Activated CD4-positive, alpha-beta T cell treated with anti-CD3 and anti-CD28 coated beads, Interleukin-2, Interleukin-4, amounts not matched to agents 100 ng/mL and 50 ng/mL, durations not matched to agents 16 hours and 8 hours (primary cell): ENCODE measurements around the gene DQX1.
A peak's percentile ranks its signal among the peaks of the same experiment; 100 is the strongest.
"Not testable (repeated sequence)": the region's sequence is repeated elsewhere in the genome, so short reads cannot be mapped to it uniquely, and the experiment has no call there.

Experiments used
- DNase-seq: peaks from one replicate; pipeline ENCODE4 v3.0.0-alpha.2; 2020; ENCODE audit warnings: low spot score

Gene DQX1, protein sequence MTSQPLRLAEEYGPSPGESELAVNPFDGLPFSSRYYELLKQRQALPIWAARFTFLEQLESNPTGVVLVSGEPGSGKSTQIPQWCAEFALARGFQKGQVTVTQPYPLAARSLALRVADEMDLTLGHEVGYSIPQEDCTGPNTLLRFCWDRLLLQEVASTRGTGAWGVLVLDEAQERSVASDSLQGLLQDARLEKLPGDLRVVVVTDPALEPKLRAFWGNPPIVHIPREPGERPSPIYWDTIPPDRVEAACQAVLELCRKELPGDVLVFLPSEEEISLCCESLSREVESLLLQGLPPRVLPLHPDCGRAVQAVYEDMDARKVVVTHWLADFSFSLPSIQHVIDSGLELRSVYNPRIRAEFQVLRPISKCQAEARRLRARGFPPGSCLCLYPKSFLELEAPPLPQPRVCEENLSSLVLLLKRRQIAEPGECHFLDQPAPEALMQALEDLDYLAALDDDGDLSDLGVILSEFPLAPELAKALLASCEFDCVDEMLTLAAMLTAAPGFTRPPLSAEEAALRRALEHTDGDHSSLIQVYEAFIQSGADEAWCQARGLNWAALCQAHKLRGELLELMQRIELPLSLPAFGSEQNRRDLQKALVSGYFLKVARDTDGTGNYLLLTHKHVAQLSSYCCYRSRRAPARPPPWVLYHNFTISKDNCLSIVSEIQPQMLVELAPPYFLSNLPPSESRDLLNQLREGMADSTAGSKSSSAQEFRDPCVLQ

DNA sequence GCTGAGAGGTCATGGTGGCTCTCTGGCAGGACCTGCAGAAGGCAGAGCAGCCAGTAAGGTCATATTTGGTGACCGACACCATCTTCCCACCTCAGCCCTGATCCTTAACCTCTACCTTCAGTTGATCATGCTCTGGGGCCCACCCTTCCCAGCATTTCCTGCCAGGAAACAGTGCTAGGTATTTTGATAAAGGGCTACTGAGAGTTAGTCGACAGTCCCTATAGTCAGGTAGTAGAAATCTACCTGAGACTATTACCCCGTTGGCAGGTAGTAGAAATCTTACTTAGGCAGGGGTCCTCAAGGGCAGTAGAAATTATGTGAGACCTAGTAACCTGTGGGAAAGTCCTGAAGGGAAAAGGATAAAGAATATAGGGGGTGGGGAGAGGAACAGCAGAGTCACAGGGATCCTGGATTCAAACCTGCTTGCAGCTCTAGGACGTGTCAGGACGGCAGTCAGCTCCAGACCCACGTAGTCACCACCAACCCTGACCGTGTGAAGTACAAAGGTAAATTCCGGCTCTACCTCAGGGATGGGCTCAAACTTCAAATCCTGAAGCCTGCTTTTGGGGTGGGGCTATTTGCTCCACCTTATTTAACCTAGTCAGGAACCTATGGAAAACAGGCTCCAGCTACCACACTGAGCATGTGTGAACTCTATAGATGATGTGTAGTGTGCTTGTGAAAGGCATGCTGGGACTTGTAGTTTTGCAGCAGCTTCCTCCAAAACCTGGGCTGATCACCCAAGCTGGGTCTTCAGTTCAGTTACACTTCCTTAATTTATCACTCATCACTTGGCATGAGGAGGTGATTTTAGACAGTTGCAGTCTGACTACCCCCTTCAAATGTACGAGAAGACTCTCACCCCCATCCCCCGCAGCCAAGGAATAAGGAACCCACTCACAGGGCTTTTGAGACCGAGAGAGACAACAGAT is at the start of gene DQX1:
TSS of gene DQX1 (minus strand) at position 515 of the 932 bp plus-strand sequence. CDS start at position 13, 502 bp downstream.
- DNase-seq: peak; percentile 52

DNA sequence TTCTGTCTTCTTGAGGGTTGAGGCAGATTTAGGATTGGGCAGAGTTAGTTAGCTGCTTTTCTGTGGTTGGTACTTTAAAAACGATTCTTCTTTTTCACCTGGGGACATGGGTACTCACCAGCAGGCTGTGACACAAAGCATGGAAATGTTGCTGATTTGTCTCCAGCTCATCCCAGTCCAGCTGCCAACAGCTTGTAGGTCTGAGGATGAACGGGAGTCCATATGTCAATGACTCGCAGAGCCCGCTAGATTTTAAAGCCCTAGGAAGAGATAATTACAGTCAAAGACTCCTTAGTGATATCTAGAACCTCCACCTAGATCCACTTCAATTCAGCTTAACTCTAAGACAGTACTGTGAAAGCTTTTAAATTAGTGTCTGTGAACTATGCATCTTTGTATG is 49.3 kb upstream of the DQX1 start:
- DNase-seq: no peak

DNA sequence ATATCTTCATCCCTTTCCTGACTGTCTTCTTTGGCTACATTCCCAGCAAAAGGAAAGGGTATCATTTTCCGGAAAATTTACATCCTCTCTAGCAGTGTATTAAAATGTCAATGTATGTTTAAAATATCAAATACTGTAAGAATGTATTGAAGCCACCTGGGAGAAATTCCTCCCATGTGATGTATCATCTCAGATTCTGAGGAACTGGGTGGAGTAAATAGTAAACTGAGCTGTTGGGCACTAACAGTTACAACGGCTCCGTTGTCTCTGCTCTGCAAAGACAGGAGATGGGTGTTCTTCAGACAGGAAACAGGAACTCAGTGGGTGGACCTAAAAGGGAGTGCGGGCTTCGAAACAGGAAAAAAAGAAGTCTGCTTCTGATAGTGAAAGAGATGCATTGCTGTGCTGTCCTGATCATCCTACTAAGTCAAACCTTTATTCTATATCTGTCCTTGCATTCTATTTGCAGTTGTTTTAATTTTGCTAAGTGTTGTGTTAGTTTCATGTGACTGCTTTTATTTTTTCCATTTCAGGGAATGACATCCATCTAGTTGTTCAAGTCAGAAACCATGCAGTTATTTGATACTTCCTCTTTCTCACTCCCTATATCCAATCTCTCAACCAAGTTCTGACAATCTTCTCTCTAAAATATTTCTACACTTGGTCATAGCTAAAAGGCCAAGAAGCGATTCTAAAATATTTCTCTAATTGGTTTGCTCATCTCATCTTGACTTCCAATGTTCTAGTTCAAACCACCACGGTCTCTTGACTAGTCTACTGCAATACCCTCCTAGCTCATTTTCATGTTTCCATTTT is 47.9 kb upstream of the DQX1 start:
- DNase-seq: peak; percentile 75

DNA sequence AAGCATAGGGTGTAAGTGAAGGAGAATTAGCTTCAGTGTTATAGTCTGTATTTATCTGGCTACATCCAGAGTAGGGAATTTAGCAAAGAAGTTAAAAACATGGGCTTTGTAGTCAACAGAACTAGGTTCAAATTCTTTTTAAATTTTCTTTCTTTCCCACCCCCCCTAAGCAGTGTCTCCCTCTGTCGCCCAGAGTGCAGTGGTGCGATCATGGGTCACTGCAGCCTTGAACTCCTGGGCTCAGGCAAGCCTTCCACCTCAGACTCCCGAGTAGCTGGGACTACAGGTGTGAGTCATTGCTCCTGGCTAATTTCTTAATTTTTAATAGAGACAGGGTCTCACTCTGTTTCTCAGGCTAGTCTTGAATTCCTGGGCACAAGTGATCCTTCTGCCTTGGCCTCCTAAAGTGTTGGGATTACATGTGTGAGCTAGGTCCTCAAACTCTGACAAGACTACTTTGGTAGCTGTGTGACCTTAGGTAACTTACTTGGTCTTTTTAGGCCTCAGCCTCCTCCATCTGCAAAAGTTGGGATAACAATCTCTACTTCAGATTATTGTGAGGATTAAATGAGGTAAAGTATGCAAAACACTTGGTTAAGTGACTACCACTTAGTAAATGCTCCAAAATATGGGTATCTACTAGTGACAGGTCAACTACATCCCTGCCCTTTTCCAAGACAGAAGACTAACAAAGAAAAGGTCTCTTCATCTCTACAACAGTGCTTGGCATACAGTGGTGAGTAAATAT is 46.3 kb upstream of the DQX1 start:
- no peak for DNase-seq

DNA sequence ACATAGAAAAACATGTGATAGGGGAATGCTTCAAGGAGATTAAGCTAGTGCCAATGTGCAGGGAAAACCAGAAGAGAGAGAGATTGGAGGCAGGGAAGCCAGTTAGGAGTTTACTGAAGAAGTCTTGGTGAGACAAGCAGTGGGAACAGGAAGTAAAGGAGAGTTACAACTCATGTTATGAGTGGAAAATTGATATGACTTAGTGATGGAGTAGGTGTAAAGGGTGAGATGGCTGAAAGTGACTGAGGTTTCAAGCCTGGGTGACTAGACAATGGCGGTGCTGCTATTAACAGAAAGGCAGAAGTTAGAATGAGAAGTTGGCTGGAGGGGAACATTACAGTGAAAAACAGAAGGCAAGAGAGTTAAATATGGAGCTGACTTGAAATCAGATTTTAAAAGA is 45.0 kb upstream of the DQX1 start:
- DNase-seq: peak; percentile 57

DNA sequence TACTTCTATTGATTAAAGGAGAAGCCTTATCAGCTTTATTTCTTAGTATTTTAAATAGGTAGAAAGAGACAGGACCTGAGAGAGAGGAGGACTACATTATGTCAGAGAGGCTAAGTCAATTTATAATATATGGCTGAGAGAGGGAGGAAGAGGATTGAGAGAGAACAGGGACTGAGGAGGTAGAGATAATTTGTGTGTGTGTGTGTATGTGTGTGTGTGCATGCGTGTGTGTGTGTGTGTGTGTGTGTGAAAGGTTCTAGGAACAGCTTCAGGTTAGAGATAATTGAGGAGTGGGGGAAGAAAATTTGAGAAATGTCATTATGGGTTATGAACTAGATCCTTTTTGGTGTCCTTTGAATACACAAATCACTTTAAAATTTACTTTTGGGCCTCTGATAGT is 43.7 kb upstream of the DQX1 start:
- DNase-seq: no peak

DNA sequence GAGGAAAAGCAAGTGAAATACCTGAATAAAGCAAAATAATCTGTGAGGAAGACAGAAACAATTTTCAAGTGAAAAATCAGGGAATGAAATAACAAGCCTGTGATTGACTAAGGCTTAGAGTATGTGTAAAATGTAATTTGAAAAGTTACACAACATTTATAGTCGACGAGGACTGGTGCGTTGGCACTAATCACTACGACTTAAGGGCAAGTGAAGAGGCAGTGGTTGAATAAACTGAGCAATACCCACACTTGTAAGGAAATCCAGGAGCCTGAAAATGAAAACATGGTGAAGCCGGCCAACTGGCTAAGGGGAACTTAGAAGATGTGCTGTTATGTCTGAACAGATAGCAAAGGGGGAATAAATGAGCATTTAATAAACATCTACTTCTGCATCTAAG is 41.9 kb upstream of the DQX1 start:
- no peak for DNase-seq

DNA sequence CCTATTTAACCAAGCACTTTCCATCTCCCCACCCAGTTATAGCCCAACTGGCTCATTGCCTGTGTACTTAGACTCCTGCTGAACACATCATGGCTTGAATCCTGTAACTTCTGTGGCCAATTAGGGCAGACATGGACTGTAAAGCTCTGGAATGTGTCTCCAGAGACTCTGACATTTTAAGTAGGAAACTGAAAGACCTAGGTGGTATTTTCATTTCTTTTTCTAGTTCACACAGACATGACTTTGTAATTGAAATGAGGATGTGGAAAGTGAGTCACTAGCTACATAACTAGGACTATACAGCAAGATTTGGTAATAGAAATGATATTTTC is 40.7 kb upstream of the DQX1 start:
- no peak for DNase-seq

DNA sequence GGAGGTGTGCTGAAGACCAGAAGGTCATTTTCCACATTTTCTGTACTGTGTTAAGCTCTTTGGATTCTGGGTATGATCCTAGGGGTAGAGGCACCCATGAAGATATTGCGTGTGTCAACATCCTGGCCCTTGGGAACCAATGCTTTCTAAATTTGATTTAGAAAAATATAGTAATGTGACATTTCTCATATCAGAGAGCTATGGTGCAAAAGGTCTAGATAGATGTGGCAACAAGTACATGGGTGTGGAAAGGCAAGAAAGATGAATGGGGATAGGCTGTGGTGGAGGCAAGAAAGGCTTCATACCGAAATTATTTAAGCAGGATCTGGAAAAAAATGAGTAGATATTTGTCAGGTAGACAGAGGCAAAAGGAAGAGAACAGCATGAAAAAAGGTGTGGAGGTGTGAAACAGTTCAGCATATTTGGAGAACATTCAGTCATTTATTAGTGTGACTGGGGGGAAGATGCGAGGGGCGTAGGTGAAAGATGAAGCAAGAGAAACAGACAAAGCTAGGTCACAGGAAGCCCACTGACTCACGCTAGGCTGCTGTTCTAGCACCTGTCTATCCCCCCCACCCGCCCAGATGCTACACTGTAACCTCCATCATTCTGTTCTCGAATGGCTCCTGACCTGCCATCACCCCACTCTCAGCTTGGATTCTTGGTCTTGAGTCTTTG is 40.2 kb upstream of the DQX1 start:
- DNase-seq: no peak

DNA sequence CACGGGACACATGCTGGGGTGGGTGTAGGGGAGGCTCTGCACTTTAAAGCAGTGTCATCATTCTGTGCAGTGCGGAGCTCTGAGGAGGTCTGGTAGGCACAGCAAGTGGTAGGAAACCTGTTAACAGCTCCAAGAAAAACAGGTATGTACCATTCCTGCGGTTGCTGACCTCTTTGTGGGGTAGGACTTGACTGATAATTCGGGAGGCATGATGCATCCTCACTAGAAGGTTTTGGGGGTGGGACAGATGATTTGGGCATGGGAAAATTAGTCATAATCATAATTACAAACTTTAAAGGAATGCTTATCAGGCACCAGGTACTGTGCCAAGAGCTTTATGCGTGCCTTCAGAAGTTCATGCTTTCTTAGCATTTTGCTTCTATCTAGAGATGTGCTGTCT is 38.2 kb upstream of the DQX1 start:
- no peak for DNase-seq

DNA sequence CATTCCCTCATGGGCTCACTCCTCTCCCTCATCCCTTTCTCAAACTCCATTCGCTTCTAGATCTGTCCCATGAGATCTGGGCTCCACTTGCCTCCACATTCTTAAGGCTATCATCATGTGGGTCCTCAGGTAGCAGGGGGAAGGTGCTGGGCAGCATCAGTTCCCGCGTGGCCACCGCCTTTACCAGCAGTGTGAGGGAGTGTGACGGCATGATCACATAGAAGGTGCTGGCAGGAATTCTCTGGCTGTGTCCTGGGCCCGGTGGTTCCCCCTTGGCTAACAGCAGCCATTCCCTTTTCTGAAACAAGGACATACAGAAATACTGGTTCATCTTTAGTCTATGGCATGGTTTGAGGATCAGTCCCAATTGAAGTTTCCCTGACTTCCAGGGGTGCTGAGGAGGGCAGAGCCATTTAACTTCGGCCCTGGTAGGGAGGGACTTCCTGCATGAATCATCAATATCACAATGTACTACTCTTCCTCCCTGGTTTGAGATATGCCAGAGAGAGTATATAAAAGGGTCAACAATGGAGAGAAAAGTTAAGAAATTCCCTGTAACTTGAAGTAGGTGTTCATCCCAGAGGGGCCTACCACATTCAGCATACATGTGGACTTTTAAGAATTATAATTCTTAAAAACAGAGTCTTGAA is 36.2 kb upstream of the DQX1 start:
- no peak for DNase-seq

DNA sequence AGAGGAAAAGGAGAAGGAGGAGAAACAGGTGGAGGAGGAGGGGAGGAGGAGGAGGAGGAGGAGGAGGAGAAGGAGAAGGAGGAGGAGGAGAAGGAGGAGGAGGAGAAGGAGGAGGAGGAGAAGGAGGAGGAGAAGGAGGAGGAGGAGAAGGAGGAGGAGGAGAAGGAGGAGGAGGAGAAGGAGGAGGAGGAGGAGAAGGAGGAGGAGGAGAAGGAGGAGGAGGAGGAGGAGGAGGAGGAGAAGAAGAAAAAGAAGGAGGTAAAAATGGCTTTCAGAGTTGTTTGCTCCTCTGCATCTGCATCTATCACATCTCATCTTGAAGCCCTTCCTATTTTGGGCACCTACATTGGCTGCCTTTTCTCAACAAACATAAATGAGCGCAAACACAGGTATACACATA is 35.0 kb upstream of the DQX1 start:
- DNase-seq: not testable (repeated sequence)

DNA sequence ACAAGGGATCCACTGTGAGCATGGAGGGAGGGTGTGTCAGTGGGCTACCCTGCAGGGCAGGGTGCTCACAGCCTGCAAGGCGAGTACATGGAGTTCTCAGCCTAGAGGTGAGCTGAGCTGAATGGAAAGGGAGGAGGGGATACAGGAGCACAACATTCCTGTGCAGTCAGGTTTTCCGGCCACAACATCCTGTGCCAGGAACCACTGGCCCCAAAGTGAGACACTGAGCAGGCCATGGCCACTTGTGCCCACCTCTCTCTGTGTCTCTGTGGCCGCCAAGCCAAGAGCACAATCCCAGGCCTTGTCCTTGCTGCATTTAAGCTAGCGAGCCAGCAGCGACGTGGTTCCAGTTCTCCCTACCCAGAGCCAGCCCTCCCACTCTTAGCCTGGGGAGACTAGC is 34.6 kb upstream of the DQX1 start:
- no peak for DNase-seq

DNA sequence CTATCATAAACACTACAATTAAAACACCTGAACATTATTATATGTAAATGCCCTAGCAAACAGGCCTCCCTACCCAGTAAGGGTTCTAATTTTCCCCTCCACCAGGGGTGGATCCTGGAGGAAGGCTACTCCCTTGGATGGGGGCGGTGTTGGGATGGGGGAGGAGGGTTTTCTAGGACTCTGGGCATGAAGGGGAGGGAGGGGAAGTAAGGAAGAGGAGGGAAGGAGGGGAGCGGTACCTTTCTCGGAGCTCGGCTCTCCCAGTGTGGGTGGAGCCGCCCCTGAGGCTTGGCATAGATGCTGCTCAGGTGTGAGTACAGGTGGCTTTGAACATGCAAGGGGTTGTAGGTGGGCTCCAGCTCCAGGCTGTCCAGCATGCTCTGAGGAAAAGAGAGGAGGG is 33.9 kb upstream of the DQX1 start:
- DNase-seq: no peak

DNA sequence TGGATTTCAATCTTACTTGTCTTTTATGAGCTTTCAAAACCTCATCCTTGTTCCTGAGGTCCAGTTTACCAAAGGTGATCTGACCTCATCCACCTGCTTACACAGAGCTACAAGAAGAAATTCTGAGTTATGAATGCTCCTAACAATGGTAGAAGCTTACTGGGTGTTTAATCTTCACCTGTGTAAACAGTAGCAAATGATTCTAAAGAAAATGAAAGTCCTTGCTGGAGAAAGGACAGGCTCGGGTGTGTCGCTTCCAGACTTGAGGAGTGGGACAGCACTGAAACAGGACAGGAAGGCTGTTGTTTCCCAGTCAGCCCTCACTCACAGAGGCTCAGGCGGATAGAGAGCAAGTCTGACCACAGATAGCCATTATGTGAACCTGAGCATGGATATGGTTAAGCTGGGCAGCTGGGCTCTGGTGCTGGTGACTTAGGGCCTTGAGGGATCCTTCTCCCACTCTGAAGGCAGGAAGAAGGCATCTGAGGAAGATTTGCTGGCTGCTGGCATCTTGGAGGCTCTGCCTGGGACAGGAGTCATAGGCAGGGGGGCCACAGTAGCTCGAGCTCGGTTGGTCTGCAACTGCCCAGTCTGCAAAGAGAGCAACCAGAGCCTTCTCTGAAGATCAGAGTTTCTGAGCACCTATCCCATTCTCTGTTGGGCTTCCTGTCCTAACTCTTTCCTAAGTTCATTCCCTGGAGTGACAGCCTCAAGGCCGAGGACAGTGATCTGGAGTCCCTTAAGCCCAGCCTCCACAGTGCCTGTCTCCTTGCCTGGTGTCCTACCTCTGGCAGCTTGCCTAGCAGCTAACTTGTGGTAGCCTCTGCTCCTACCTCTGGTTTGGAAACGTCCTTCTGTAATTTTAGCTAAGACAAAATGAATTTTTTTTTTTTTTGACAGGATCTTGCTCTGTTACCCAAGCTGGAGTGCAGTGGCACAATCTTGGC is 32.5 kb upstream of the DQX1 start:
- no peak for DNase-seq

DNA sequence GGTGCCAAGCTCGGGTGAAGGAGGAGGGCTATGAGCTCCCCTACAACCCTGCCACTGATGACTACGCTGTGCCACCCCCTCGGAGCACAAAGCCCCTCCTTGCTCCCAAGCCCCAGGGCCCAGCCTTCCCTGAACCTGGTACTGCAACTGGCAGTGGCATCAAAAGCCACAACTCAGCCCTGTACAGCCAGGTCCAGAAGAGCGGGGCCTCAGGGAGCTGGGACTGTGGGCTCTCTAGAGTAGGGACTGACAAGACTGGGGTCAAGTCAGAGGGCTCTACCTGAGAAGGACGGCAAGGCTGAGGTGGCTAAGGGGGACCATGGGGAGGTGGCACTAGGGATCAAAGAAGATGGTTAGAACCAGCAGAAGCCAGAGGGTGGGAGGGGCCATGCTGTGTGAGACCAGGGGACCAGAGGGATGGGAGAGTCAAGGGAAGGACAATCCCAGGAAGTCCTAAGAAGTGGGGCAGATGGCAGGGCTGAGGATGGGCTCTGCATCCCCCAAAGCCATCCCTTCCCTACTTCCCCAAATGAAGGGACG is 30.9 kb upstream of the DQX1 start:
- DNase-seq: no peak

DNA sequence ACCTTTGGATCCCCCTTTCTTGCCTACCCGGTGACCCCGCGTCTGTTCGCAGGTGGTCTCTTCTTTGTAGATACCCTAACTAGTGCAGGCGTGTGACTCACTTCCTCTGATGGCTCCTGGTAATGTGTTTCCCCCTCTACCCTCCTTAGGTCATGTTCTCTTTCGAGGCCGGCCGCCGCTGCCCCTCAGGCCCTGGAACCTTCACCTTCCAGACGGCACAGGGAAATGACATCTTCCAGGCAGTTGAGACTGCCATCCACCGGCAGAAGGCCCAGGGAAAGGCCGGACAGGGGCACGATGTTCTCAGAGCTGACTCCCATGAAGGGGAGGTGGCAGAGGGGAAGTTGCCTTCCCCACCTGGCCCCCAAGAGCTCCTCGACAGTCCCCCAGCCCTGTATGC is 30.1 kb upstream of the DQX1 start:
- no peak for DNase-seq

DNA sequence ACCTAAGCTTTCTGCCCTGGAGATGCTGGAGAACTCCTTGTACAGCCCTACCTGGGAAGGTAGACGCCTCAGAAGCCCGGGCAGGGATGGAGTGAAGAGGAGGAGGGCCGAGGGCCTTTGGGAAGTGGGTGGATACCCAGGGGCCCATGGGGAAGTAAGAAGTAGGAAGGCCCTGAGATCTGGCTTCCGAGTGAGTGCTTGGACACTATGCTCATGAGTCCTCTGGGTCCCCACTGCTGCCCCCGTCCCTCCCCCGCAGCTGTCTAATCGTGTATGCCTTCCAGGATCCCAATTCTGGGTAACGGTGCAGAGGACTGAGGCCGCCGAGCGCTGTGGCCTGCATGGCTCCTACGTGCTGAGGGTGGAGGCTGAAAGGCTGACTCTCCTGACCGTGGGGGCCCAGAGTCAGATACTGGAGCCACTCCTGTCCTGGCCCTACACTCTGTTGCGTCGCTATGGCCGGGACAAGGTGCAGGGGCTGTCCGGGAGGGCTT is 29.6 kb upstream of the DQX1 start:
- DNase-seq: no peak
